Mucosa of rectum (tissue), 2 donors: ENCODE measurements around the gene CFAP46.

Experiments
- H3K27ac ChIP-seq, 2 donors: one replicate each; pipeline ENCODE4 v1.7.0; 2013; ENCODE audit warnings: inconsistent platforms in 2 of 2, low read depth in 2 of 2, low read length in 2 of 2
- H3K27me3 ChIP-seq, 2 donors: one replicate each; pipeline ENCODE4 v1.7.0; 2013; ENCODE audit warnings: low read length in 2 of 2; ENCODE audit not compliant: control insufficient read depth in 2 of 2, insufficient read depth in 2 of 2
- H3K36me3 ChIP-seq, 2 donors: one replicate each; pipeline ENCODE4 v1.7.0; 2013; ENCODE audit warnings: low read length in 2 of 2; ENCODE audit not compliant: control insufficient read depth in 2 of 2, insufficient read depth in 2 of 2
- H3K4me1 ChIP-seq, 2 donors: one replicate each; pipeline ENCODE4 v1.7.0; 2013; ENCODE audit warnings: low read length in 2 of 2, mild to moderate bottlenecking in 1 of 2; ENCODE audit not compliant: control insufficient read depth in 2 of 2, insufficient read depth in 2 of 2
- H3K4me3 ChIP-seq, 2 donors: one replicate each; pipeline ENCODE4 v1.7.0; 2013; ENCODE audit warnings: low read length in 2 of 2
- H3K9ac ChIP-seq, 2 donors: one replicate each; pipeline ENCODE4 v1.7.0; 2013; ENCODE audit warnings: low read length in 2 of 2, low read depth in 1 of 2, mild to moderate bottlenecking in 1 of 2
- H3K9me3 ChIP-seq, 2 donors: one replicate each; pipeline ENCODE4 v1.7.0; 2013; ENCODE audit warnings: low read length in 2 of 2; ENCODE audit not compliant: control insufficient read depth in 2 of 2
- donor health status: healthy.
- donor health status: Normal muscosa, but diverticular disease.

CFAP46 gene

DNA sequence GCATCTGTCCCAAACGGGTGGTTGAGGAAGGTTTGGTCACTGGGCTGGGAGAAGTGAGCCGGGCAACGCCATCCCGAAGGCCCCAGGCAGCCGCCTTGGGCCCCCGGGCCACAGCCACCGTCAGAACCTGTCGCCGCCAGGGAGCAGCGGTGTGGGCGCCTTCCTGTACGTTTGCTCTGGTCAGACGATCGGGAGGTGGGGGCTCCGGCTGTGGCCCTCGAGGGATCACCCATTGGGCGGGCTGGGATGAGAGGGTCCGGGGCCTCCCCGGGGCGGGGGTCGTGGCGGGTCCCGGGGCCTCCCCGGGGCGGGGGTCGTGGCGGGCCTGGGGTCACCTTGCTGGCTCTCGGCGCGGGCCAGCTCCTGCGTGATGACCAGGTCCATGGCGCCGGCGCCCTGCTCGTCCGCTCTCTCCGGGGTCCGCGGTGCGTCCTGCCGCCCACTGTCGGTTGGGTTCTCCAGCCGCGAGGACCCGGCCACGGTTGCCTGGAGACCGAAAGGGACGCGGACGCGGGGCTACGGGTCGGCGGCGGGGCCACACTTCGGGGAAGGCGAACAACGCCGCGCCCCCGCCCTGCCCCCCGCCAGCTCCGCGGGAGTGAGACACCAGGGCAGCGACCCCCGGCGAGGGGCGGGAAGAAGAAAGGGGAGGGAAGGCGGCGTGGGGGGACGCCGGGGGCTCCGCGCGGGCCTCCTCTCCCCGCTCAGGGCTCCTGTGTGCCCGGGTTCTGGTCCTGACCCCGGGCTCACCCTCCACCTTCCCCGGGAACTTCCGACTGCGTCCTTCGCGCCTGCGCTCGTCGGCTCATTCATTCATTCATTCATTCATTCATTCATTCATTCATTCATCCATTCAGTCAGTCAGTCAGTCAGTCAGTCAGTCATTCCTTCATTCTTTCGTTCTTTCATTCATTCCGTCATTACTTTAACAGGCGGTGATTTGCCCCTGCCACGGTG is at the start of gene CFAP46:
Gene CFAP46 (minus strand): TSS at position 470 of the 957 bp plus-strand sequence. CDS start 86 bp downstream, at position 384.
- no peaks in the 10 kb centered on the region for H3K4me1 ChIP-seq
- no peaks in the 10 kb centered on the region for H3K36me3 ChIP-seq
- H3K9ac ChIP-seq = no peak within 1 kb of the TSS
- peak within 1 kb of the TSS in 1 of 2 donors; percentile 20 for H3K4me3 ChIP-seq
- no peaks in the 10 kb centered on the region for H3K9me3 ChIP-seq
- no peak within 1 kb of the TSS for H3K27ac ChIP-seq
- H3K27me3 ChIP-seq = peaks cover 15 to 20% of the 10 kb centered on the region in 2 donors

DNA sequence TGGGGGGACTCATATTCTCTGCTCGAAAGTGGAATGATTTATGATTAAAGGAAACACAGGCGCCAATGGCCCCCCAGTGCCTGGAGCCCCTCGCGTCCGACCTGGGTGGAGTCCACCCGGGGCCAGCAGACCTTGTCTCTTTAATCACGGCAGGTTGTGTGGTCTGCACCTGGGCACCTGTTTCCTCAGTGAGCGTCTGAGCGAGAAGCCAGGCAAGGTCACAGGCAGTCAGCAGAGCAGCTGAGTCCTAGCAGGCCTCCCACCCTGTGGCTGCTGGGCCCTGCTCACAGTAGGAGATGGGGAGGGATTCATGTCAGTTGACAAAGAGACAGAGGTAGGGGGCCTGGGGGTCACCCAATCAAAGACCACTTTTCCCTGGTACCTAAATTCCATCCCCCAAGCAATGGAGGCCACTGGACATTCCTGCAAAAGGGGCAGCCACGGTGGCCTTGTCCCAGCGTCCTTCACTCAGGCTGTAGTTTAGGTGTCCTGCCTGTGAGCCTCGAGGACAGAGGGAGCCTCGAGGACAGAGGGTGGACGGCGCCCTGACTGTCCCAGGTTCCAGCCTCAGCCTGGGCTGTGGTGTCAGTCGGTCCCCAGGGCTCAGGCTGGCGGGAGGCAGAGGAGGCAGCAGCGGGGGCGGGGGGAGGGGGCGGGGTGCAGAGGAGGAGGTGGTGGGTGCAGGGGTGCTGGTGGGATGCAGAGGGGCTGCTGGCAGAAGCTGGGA is 49.5 kb upstream of the CFAP46 start:
- H3K27ac ChIP-seq = no peak overlapping the region
- no peaks in the 10 kb centered on the region for H3K36me3 ChIP-seq
- no peaks in the 10 kb centered on the region for H3K27me3 ChIP-seq
- H3K9ac ChIP-seq = no peak overlapping the region
- H3K4me3 ChIP-seq = no peak overlapping the region
- H3K9me3 ChIP-seq = no peaks in the 10 kb centered on the region
- no peaks in the 10 kb centered on the region for H3K4me1 ChIP-seq

DNA sequence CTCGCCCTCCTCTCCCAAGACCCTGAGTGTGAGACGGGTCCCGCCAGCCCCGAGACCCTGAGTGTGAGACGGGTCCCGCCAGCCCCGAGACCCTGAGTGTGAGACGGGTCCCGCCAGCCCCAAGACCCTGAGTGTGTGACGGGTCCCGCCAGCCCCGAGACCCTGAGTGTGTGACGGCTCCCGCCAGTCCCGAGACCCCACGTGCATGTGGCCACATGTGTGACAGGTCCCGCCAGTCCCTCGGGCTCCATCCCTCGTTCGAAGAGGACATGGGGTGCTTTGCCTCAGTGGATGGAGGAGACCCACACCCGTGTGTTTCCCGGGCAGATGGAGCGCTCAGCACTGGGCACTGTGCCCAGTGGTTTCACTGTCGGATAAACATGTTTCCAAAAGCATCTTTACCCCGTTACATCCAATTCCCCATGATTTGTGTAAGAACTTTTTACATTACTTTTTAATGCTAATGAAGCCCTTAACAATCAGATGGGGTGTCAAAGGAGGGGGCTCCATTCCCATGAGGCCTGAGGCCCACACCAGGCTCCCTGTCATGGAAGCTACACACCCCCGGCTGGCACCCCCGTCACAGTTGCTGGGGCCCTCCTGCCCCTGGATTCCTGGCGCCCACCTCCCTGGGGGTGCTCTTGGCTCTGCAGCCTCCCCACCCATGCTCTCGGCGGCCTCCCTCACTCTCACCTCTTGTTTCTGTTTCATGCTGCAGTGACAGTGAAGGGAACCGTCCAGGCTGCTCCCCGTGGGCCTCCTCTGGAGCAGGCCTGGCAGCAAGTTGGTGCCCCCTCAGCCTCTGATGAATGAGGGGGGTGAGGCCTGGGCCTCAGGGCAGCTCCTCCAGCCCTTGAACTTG is 48.5 kb upstream of the CFAP46 start:
- H3K9me3 ChIP-seq = no peaks in the 10 kb centered on the region
- H3K9ac ChIP-seq = no peak overlapping the region
- no peak overlapping the region for H3K4me3 ChIP-seq
- H3K4me1 ChIP-seq = no peaks in the 10 kb centered on the region
- H3K27me3 ChIP-seq = no peaks in the 10 kb centered on the region
- no peak overlapping the region for H3K27ac ChIP-seq
- H3K36me3 ChIP-seq = no peaks in the 10 kb centered on the region

DNA sequence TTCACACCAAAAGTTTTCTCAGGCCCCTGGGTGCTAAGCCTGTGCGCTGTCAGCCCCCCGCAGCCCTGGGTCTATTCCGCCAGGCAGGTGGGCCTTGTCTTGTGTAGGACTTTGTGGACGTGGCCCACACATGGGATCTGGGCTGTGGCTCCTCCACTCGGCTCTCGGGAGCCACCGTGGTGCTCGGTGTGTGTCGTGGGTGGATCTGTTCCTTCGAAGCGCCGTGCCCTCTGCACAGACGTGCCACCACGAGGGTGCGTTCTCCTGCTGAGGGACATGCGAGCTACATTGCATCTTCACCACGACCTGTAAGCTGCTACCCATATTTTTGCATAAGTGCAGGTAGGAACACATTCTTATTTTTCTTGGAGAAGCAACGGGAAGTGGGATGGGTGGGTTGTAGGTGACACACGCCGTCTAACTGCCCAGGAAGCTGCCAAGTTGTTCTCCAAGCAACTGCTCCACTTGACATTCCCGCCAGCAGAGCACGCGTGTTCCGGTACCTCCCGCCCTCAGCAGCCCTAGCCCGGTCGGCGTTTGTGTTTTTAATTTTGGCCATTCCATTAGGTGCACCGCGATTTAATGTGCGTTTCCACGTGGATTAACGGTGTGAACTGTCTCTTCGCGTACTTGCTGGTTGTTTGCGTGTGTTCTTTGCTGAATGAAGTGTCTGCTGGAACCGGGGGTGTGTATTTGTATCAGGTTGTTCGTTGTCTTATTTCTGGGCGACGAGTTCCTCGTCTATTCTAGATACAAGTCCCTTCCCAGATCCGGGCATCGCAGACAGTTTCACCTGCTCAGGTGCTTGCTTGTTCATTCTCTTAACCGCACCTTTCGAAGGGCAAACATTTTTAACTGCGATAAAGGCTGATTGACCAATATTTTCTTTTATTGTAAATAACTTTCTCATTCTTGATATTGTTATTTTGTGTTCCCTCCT is 47.4 kb upstream of the CFAP46 start:
- no peaks in the 10 kb centered on the region for H3K4me1 ChIP-seq
- H3K36me3 ChIP-seq = no peaks in the 10 kb centered on the region
- no peaks in the 10 kb centered on the region for H3K9me3 ChIP-seq
- H3K9ac ChIP-seq = no peak overlapping the region
- H3K4me3 ChIP-seq = no peak overlapping the region
- H3K27ac ChIP-seq = no peak overlapping the region
- H3K27me3 ChIP-seq = no peaks in the 10 kb centered on the region

DNA sequence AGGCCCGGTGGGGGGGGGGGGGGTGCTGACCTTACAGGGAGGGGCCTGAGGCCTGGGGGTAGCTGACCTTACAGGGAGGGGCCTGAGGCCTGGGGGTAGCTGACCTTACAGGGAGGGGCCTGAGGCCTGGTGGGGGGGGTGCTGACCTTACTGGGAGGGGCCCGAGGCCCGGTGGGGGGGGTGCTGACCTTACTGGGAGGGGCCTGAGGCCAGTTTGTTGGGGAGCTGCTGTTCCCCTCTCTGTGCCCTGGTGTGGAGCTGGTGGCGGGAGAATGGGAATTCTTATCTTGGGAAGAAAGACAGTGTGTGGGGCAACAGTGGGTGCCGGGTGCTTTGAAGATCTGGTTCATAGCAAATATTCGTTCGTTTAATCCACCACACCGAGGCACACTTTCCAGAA is 46.6 kb upstream of the CFAP46 start:
- Histone ChIP-seq H3K4me3 (no peak overlapping the region), H3K36me3 (no peaks in the 10 kb centered on the region), H3K9ac (no peak overlapping the region), H3K27me3 (no peaks in the 10 kb centered on the region), H3K27ac (no peak overlapping the region), H3K4me1 (no peaks in the 10 kb centered on the region), H3K9me3 (no peaks in the 10 kb centered on the region)

DNA sequence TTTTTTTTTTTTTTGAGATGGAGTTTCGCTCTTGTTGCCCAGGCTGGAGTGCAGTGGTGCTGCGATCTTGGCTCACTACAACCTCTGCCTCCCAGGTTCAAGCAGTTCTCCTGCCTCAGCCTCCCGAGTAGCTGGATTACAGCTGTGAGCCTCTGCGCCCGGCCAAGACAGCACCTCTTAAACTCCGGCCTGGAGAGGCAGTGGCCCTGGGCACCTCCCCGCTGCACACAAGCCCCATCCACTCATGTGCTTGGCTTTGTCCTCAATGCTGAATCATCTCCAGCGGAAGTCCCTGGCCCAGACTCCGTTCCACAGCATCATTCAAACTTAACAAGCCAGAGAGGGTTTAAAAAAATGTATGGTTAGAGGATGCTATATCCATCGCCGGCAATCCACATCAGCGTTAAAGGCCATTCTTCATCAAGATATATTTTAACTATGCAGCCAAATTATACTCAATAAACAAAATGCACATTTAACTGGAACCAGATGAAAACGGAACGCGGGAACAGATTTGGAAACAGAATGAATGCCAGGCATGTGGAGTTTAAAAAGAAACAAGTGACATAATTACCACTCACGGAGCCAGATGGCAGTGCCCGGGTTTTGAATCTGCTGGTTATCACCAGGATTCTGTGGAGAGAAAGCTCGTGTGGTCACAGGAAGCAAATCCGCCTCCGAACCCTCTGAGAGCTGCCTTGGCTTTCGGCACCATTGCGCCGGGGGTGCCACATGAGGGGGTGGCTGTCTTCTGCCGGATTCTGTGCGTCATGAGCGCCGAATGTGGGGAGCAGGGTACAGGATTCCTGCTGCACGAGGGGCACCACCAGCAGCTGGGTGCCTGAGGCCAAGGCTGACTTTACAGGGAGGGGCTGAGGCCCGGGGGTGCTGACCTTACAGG is 45.6 kb upstream of the CFAP46 start:
- H3K36me3 ChIP-seq = no peaks in the 10 kb centered on the region
- no peak overlapping the region for H3K27ac ChIP-seq
- no peak overlapping the region for H3K4me3 ChIP-seq
- H3K4me1 ChIP-seq = no peaks in the 10 kb centered on the region
- H3K27me3 ChIP-seq = no peaks in the 10 kb centered on the region
- H3K9ac ChIP-seq = no peak overlapping the region
- no peaks in the 10 kb centered on the region for H3K9me3 ChIP-seq

DNA sequence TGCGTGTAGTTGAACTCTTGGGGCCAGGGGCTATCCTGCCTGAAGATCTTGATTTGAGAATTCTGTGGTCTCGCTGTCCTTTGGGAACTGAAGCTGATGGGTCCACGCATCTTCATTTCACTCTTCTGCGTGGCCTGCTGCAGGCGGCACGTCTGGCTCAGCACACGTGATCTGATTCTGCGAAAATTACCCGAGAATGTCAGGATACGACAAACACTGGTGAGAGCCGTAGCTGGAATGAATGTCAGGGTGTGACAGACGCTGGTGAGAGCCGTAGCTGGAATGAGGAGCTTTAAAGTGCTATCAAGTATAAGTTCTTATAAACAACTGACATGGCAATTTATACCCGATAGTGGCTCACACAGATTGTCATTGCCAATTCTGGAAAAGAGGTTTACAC is 44.6 kb upstream of the CFAP46 start:
- Histone ChIP-seq H3K27ac (no peak overlapping the region), H3K9ac (no peak overlapping the region), H3K4me1 (no peaks in the 10 kb centered on the region), H3K27me3 (no peaks in the 10 kb centered on the region), H3K4me3 (no peak overlapping the region), H3K36me3 (no peaks in the 10 kb centered on the region), H3K9me3 (no peaks in the 10 kb centered on the region)

DNA sequence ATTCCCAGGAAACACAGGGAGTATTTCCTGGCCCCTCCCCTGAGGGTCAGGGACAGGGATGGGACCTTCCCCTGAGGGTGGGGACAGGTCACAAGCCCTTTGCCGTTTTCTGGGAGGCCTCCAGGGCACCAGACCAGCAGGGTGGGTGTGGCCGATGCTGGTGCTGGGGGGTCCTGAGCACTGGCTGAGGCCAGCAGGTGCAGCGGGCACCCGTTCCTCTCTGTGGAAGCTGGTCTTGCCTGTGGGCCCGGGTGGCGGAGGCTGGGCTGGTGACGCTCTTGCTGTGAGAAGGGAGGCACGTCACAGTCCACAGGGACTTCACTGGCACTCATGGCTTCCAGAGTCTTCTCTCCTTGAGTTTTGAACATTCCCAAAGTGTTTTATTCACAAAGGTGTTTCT is 44.2 kb upstream of the CFAP46 start:
- H3K27me3 ChIP-seq = no peaks in the 10 kb centered on the region
- H3K4me1 ChIP-seq = no peaks in the 10 kb centered on the region
- no peaks in the 10 kb centered on the region for H3K36me3 ChIP-seq
- no peaks in the 10 kb centered on the region for H3K9me3 ChIP-seq
- no peak overlapping the region for H3K27ac ChIP-seq
- H3K4me3 ChIP-seq = no peak overlapping the region
- H3K9ac ChIP-seq = no peak overlapping the region
